Measurements from ENCODE around the gene SYT1.

The SYT1 gene

GRCh38 chr12:79056775-79057174 is 192.2 kb downstream of the SYT1 start:
- DNase-seq = no peak

DNA sequence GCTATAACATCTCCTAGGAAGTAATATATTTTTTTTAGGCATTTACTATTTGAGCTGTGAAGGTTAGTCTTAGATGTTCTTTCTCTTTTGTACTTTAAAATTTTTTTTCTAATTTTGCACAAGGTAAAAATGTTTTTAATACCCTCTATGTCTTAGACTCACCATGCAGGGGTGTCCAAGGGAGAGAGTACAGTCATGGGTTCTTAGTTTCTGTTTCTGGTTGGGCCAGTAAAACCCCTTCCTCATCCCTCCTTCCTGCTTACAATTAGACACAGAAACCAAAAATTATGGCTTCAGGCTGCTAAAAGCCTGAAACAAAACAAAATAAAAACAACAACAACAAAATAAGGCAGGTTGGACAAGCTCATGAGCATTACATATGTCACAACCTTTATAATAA is 193.0 kb downstream of the SYT1 start:
- DNase-seq = no peak

GRCh38 chr12:79058342-79058741 is 193.8 kb downstream of the SYT1 start:
- no peak for DNase-seq

GRCh38 chr12:79059557-79059956 is 195.0 kb downstream of the SYT1 start:
- DNase-seq = no peak

DNA sequence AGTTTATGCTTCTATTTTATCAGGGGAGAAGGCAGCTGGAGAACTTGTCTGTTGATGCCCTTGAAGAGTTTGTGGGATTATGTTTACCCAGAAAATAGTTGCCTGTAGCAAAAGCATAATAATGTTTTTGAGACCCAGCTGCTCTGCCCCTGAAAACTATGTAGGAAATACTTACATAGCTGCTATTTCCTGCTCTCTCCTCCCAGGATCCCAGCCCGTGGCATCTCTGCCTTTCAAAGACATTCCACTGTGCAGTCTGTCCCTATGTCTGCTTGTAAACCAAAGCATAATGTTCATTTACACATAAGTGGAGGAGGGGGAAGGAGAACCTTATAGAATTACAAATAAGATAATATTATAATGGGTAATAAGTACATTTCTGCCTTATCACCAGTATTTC is 198.7 kb downstream of the SYT1 start:
- no peak for DNase-seq

- DNase-seq = no peak
These were observed 203.4 kb downstream of the SYT1 start for GRCh38 chr12:79067977-79068376.

DNA sequence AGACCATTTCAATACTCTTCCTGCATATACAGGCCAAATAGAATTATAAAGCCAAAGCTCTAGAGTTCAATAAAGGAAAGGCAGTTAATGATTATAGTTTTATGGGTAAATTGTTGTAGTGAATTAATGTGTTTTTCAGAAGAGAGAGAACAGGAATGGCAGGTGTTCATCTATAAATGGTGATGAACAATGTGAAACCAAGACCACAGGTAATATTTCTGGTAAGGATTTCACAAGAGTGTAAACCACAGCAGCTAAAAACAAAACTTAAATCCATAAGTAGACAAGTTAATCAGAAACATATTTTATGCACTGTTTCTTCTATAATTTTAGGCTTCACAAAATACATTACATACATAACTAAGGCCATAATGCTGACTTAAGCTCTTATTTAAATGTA is 204.4 kb downstream of the SYT1 start:
- DNase-seq = no peak

- DNase-seq = no peak
These were observed 206.9 kb downstream of the SYT1 start for GRCh38 chr12:79071498-79071897.

DNA sequence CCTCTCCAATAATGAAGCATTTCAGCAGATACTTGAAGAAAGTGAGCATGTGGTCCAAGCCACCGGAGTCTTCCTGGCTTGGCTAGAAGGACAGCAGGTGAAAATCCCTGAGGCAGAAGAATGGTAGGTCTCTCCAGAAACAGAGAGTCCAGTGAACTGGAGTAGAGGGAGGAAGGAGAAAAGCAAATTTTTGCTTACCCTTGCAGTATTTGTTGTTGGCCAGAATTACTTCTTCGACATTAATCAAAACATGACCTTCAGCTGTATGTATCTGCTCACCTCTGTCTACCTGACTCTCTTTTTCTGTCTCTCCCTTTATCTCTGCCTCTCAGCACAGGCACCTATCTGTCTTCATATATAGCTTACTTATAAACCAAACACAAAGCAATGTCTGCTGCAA is 208.9 kb downstream of the SYT1 start:
- DNase-seq = no peak

GRCh38 chr12:79082595-79082994 is 218.0 kb downstream of the SYT1 start:
- DNase-seq = no peak

DNA sequence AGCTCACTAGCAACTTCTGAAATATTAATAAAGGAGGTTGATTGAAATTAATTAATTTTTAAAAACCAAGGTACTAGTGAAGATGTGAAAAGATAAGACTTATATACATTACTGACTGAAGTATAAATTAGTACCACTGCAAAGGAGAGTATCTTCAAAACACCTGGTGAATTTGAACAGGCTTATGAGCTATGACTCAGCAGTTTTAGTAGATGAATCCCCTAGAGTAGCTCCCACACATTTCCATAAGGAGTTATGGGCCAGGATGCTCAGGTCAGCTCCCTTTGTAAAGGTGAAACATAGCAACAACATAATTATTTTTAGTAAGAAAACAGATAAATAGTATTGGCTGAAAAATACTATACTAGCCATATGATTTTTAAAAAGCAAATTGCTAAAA is 218.6 kb downstream of the SYT1 start:
- no peak for DNase-seq

DNA sequence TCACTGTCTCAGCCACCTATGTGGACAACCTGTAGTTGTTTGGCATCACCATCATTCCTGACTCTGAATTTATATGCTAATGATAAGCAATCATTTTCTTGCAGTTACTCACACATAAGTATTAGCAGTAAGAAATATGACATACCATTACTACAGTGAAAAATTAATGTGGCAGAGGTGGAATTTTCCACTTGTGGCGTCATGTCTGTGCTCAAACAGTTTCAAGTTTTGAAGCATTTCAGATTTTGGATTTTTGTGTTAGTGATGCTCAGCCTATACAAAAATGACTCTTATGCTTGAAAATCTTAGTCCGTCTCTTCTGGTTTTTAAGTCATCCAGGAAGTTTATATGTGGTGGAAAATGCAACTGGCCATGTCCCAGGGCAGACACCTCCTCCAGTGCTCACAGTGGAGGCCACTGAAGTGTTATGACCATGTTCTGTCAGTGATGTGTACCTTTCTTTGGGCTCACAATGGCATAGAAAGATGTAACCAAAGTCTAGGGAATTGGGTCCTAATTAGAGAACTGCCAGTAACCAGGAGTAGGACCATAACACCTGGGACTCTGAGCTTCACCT is 220.6 kb downstream of the SYT1 start:
- no peak for DNase-seq

DNA sequence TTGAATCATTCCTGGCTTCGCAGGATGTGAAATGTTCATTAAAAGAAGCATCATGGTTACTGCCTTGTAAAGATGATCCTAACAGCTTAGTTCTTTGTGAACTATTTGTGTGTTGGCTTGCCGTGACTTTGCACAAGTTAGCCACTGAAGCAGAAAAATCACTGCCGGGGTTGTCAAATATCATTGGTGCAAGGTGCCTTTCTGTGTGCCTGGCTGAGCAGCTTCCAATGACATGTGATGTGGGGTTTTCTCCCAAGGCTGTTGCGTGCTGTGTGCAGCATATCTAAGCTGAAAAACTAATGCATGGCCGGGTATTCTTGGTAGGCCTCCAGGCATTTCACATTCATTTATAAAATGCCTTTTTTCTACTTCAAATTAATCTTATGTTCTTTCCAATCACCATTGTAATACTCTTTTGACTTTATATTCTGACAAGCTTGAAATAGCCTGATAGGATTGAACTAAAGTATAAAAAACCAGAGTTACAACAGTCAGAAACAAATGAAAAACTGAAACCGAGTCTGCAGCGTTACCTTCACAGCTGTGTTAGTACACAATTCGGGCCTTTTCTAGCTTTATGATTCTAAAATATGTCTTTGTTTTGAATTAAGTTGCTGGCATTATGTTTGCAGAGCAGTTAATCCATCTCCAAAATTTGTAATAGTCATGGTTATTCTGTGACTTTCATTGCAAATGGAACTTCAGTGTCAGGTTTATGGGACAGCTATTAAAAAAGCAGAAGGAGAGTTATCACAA is 222.1 kb downstream of the SYT1 start:
- no peak for DNase-seq

DNA sequence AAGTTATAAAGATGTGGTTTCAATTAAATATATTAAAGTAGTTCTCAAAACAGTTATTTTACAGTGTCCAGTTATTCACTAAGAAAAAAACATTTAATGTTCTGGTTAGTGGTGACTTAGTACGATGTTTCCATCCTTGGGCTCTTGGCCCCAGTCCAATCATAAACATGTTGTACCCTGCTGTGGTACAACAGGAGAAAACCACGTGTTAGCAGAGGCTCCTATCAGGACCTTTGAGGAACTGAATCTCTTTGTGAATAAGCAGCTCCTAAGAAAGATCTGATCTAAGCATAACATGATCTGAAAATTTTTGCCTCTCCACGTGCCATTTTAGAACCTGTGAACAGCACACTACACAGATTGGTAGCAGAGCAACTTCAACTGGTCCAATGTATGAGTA is 234.0 kb downstream of the SYT1 start:
- no peak for DNase-seq

DNA sequence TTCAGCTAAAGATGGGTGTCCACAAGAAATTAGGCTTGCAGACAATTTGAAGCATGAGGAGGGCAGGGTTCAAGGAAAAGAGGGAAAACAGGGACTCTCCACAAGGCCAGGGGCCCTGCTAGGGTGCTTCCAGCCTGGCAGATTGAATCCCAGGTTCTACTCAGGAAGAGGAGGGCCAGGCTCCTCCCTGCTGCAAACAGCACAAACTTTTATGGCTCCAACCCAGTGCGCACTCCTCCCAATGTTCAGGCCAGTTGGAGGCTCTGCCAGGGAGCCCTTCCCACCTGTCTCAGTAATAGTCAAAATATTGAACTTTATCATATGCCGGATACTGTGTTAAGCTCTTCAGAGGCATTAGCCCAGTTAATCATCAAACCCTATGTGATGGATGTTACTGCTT is 244.4 kb downstream of the SYT1 start:
- no peak for DNase-seq

GRCh38 chr12:79114896-79115295 is 250.3 kb downstream of the SYT1 start:
- DNase-seq = no peak

GRCh38 chr12:79115743-79116142 is 251.2 kb downstream of the SYT1 start:
- no peak for DNase-seq

DNA sequence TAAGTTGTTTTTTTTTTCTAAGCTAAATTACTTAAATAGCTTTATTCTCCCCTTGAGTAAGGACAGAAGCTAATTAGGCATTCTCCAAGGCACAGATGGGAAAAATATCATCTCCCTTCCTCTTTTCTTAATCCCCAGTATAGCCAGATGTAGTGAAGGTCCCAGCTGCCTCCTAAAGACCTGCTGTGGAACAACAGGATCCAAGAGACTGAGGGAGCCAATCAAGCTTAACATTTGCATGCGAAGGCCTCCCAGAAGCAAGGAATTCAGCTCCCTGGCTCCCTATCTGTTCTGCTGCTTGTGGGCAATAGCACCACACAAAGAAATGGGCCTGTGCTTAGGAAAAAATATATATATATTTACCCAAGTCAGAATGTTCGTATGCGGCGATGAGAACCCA is 255.2 kb downstream of the SYT1 start:
- no peak for DNase-seq

DNA sequence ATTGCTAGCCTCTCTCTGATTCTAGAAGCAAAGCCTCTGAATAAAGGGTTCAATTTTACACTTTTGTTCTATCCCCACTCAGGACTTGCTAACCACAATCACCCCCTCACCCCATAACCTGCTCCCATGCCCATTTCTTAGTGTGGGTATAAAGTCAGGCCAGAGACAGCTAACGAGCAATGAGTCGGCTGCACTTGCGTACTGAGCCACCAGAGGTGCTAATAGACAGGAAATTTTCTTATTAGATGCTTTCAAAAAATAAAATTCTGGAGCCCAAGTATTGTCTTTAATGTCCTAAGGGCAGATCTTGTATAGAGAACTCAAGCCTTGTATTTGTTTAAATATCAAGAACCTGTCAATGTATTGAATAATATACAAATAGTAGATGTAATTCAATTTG is 256.9 kb downstream of the SYT1 start:
- no peak for DNase-seq

DNA sequence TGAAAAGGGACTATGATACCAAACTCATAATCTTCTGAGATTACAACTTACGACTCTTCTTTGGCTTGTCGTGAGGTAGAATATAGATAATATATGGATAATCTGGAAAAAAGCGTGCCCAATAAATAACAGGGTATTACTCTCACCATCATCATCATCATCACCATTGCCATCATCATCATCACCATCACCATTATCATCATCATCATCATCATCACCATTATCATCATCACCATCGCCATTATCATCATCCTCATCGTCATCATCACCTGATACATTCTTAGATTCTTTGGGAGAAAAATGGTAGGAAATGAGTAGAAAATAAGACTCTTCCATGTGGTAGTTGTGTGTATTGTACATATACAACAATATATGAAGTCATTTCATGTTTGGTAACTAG is 259.8 kb downstream of the SYT1 start:
- DNase-seq = no peak

- DNase-seq = no peak
These were observed 260.8 kb downstream of the SYT1 start for GRCh38 chr12:79125358-79125757.

GRCh38 chr12:79127271-79127751 is 262.7 kb downstream of the SYT1 start:
- DNase-seq = peak in 2 of 56 donors; percentile 9 to 45

DNA sequence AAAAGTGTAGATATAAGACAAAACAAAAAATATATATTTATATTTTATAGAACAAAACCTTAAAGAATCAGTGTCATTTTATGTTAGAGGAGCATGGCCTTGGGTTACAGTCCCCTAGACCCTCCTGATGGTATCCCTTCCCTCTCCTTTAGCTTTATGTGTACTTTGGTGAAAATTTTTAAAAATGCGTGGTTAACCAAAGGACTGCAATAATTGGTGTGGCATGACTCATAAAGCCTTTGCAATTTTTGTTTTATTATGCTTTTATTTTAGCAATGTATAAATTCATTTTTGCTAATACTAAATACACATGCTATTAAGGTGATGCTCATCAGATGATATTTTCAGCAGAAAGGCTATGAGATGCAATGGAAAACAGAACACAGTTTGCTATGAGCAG is 264.4 kb downstream of the SYT1 start:
- DNase-seq = no peak
